ENCODE results near the gene THADA. TPM values are rescaled to one million over a fixed set of nuclear protein-coding genes. Genes with fewer than 3 reads are reported as not detected.
A peak's percentile ranks its signal among the peaks of the same experiment; 100 is the strongest.

The THADA gene
- total RNA-seq, 4 donors from 2014 or later = 26.2 to 58.3 (median 29.7) TPM

GRCh38 chr2:43248621-43249020 lies 347.2 kb downstream of the THADA start:
- Histone ChIP-seq H3K4me1 (no peaks in the 10 kb centered on the region), H3K27me3 (no peaks in the 10 kb centered on the region), H3K9me3 (no peaks in the 10 kb centered on the region), H3K27ac (no peak overlapping the region), H3K4me3 (no peak overlapping the region), H3K36me3 (peaks cover 6% of the 10 kb centered on the region)
- 90% methylated on average over 7 of the region's 7 CpGs for WGBS
- no peak for DNase-seq (ENCODE audit: low spot score in 2 of 2)
- TF ChIP-seq POLR2A (IDR thresholded peaks at IDR 0.05) = no peak
- TF ChIP-seq, protein P1, sequence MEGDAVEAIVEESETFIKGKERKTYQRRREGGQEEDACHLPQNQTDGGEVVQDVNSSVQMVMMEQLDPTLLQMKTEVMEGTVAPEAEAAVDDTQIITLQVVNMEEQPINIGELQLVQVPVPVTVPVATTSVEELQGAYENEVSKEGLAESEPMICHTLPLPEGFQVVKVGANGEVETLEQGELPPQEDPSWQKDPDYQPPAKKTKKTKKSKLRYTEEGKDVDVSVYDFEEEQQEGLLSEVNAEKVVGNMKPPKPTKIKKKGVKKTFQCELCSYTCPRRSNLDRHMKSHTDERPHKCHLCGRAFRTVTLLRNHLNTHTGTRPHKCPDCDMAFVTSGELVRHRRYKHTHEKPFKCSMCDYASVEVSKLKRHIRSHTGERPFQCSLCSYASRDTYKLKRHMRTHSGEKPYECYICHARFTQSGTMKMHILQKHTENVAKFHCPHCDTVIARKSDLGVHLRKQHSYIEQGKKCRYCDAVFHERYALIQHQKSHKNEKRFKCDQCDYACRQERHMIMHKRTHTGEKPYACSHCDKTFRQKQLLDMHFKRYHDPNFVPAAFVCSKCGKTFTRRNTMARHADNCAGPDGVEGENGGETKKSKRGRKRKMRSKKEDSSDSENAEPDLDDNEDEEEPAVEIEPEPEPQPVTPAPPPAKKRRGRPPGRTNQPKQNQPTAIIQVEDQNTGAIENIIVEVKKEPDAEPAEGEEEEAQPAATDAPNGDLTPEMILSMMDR (IDR thresholded peaks at IDR 0.05) = no peak

DNA sequence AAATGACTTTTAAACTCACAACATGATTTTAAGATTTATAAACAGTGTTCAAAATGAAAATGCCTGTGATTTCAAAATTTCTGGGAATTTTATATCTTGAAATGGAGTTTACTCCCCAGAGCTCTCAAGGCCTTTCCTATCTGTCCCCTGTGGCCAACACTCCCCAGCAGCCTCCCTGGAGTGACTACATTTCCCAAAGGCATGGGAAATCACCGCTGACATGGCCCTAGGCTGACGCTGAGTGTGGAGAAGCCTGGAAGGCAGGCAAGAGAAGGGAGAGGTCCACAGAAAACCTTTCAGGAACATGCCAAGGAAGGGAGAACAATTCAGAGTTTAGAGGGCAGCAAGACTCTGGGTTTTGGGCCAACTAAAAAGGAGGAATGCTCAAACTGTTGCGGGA lies 349.2 kb downstream of the THADA start:
- no peak for DNase-seq (ENCODE audit: low spot score in 2 of 2)
- Histone ChIP-seq H3K27me3 (no peaks in the 10 kb centered on the region), H3K36me3 (peaks cover 6% of the 10 kb centered on the region), H3K4me3 (no peak overlapping the region), H3K9me3 (no peaks in the 10 kb centered on the region), H3K4me1 (no peaks in the 10 kb centered on the region), H3K27ac (no peak overlapping the region)
- TF ChIP-seq POLR2A (IDR thresholded peaks at IDR 0.05) (no peak), POLR2AphosphoS5 (IDR thresholded peaks at IDR 0.05) (no peak), EP300 (IDR thresholded peaks at IDR 0.05) (no peak)
- TF ChIP-seq, protein P1 (IDR thresholded peaks at IDR 0.05) = no peak
- 91% methylated on average over 3 of the region's 3 CpGs for WGBS

DNA sequence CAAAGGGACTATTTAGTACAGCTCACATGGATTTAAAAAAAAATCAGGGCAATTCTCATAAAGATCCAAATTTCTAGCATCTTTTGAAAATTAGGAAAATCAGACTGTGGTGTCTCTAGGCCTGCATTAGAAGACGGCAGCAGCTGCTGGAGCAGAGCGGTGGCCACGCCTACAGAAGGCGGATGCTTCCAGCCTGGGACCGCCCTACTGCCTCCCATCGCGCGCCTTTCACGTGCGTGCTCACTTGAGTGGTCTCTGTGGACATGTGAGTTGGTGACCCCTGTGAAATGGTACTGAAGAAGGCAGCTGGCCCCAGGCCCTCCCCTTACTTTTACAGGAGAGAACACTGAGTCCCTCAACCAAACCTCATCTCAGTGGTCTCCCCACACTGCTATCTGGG lies 354.3 kb downstream of the THADA start:
- 80% methylated on average over 10 of the region's 10 CpGs for WGBS
- TF ChIP-seq POLR2A (IDR thresholded peaks at IDR 0.05) (no peak), EP300 (IDR thresholded peaks at IDR 0.05) (no peak), POLR2AphosphoS5 (IDR thresholded peaks at IDR 0.05) (no peak)
- TF ChIP-seq, protein P1 (IDR thresholded peaks at IDR 0.05) = no peak

GRCh38 chr2:43240766-43241150 lies 355.1 kb downstream of the THADA start:
- no peak for DNase-seq (ENCODE audit: low spot score in 2 of 2)
- Histone ChIP-seq H3K27me3 (no peaks in the 10 kb centered on the region), H3K4me1 (no peaks in the 10 kb centered on the region), H3K27ac (peak overlapping the region; percentile 35), H3K9me3 (no peaks in the 10 kb centered on the region), H3K4me3 (no peak overlapping the region), H3K36me3 (peaks cover 3% of the 10 kb centered on the region)
- 75% methylated on average over 5 of the region's 5 CpGs for WGBS
- TF ChIP-seq POLR2A (IDR thresholded peaks at IDR 0.05) (no peak), POLR2AphosphoS5 (IDR thresholded peaks at IDR 0.05) (no peak), EP300 (IDR thresholded peaks at IDR 0.05) (no peak)
- TF ChIP-seq, protein P1 (IDR thresholded peaks at IDR 0.05) = no peak

More for the DNA sequence above, 354.3 kb downstream of the THADA start:
- no peak overlapping the region for H3K4me3 ChIP-seq
- DNase-seq (ENCODE audit: low spot score in 2 of 2) = no peak
- H3K36me3 ChIP-seq = peaks cover 3% of the 10 kb centered on the region
- H3K27ac ChIP-seq = no peak overlapping the region
- H3K27me3 ChIP-seq = no peaks in the 10 kb centered on the region
- H3K4me1 ChIP-seq = no peaks in the 10 kb centered on the region
- H3K9me3 ChIP-seq = no peaks in the 10 kb centered on the region

GRCh38 chr2:43239981-43240765 lies 355.7 kb downstream of the THADA start:
- peak overlapping the region; percentile 35 for H3K27ac ChIP-seq
- H3K27me3 ChIP-seq = no peaks in the 10 kb centered on the region
- no peaks in the 10 kb centered on the region for H3K4me1 ChIP-seq
- TF ChIP-seq, protein P1 (IDR thresholded peaks at IDR 0.05) = no peak
- TF ChIP-seq EP300 (IDR thresholded peaks at IDR 0.05) (no peak), POLR2A (IDR thresholded peaks at IDR 0.05) (no peak), POLR2AphosphoS5 (IDR thresholded peaks at IDR 0.05) (no peak)
- DNase-seq (ENCODE audit: low spot score in 2 of 2) = no peak
- no peak overlapping the region for H3K4me3 ChIP-seq
- no peaks in the 10 kb centered on the region for H3K9me3 ChIP-seq
- WGBS = 91% methylated on average over 13 of the region's 13 CpGs
- peaks cover 3% of the 10 kb centered on the region for H3K36me3 ChIP-seq

Data from suprapubic skin (tissue), 4 donors.